T1000 (cell line): ENCODE data around the gene KLHL29.

Experiments used
- DNase-seq: peaks from one replicate; lab custom pipeline; 2025; ENCODE audit warnings: mixed read lengths; lab: John Stamatoyannopoulos, UW

Gene KLHL29

DNA sequence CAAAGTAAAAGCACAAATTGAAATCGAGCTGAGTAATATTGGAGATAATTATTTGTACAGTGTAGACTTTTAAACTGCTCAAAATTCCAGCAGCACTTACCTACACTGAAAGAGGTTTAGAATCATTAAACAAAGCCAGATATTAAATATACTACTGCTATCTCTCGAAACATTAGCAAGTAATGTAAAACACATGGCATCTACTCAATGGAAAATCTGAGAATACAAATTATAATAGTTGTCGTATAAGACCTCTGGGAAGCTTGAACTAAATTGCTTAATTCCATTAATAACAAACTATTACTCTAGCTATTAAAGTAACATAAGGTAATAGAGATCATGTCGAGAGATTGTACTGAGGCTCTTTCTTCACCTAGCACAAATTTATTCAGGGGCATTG, 108.9 kb downstream of the KLHL29 start:
- DNase-seq = no peak

- no peak for DNase-seq
Observed at GRCh38 chr2:23494286-23494685, 109.3 kb downstream of the KLHL29 start.

- no peak for DNase-seq
Observed at GRCh38 chr2:23495661-23496114, 110.7 kb downstream of the KLHL29 start.

DNA sequence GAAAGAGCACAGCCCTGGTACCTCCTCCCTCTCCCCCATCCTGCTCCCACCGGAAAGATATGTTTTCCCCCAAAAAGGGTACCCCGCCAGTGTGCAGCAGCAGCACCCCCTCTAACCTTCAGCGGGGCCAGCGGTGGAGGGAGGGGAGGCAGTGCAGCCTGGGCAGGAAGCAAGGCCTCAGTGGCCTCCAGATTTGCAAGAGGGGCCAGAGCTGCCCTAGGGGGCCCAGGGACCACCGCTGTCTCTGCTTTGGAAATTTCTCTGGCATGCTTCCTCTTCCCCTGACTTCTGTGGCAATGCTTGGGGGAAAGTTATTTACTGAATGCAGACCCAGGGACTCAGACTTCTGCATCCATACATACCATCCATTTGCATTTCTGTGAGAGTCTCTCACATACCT, 111.5 kb downstream of the KLHL29 start:
- no peak for DNase-seq

- DNase-seq = peak; percentile 33
Observed at GRCh38 chr2:23497063-23497462, 112.1 kb downstream of the KLHL29 start.

DNA sequence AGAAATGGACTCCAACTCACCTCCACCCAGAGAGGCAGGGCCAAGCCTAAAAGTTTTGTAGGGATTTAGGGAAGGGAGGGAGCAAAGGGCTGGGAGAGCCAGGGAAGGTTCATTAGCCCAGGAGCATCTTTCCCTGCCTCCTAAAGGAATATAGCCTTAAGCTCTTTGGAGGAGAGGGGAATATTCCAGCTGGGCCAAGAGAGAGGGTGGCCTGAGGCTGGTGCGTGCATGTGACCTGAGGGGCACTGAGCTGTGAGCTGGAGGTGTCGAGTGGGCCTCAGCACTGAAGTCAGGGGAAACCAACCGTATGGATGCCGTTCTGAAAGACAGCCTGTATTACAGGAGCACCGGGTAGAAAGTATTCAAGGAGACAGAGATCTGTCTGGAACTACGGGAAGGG, 112.6 kb downstream of the KLHL29 start:
- no peak for DNase-seq

DNA sequence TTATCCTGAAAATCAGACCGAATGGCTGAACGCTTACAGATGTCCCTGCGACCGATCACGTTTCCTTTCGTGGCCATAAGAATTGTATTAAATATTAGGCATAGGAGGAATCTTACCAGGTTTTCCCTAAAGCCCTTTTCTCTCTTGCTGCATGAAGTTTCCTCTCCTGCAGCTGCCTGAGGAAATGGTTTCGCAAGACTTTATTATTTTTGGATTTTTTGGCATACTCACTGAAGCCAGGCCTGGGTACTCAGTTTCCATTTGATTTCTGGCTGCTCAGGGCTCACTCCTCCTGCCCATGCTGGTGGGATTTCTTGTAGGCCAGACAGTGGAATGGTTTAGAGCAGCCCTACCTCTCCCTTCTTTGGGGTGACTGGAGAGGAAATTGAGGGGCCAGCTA, 114.0 kb downstream of the KLHL29 start:
- DNase-seq = no peak

DNA sequence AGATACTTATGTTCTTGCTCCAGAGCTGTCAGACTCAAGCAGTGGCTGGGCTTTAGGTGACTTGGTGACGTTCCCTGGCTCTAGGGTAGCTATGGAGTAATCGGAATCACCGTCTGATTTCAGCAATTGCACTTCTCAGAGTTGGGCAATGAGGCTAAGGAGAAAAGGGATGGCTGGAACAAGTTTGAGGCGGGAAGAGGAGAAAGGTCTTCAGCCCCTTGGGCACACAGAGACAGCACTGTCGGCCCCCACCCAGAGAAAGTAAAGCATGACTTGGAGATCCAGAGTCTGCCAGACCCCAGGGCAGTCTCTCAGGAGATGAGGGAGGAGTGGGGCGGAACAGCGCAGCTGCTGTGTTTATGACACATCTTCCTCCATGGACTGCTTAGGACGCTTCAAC, 114.5 kb downstream of the KLHL29 start:
- DNase-seq = no peak

DNA sequence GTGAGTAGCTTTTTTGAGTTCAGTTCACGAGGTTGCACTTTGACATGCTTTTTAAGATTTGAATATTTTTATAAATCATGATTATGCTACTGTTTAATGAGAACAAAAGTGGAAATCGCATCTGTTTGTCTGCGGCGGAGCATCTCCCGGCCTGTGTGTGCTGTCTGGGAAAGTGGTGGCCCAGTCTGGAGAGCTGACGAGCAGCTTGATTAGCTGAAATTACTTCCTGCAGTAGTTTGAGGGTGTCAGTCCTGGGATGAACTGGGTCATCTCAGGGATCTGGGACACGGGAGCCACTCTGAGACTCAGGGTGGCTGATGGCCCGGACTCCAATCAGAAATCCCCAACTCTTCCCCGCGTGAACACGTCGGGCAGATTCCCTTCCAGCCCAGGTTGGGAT, 115.9 kb downstream of the KLHL29 start:
- DNase-seq = no peak

DNA sequence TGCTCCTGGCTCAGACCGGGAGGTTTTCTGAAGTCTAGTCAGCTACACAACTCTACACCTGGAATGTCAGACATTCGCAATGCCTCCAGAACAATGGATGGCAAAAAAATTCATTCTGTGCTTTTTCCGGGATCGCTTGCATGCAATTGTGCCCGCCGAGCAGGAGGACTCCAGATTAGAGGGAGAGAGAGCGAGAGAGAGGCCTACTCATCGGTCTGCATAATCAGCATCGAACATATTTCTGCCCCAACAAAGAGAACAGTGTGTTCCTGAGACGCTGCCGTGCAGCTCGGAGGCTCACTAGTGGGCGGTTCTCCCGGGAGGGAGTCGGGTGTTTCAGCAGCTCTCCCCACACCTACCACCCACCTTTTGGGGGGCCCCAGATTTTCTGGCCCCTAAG, 117.1 kb downstream of the KLHL29 start:
- DNase-seq = no peak

GRCh38 chr2:23503097-23503496, 118.1 kb downstream of the KLHL29 start:
- no peak for DNase-seq

- DNase-seq = no peak
Observed at GRCh38 chr2:23503682-23504081, 118.7 kb downstream of the KLHL29 start.

GRCh38 chr2:23504591-23504990, 119.6 kb downstream of the KLHL29 start:
- DNase-seq = no peak

GRCh38 chr2:23505218-23505983, 120.4 kb downstream of the KLHL29 start:
- DNase-seq = no peak

DNA sequence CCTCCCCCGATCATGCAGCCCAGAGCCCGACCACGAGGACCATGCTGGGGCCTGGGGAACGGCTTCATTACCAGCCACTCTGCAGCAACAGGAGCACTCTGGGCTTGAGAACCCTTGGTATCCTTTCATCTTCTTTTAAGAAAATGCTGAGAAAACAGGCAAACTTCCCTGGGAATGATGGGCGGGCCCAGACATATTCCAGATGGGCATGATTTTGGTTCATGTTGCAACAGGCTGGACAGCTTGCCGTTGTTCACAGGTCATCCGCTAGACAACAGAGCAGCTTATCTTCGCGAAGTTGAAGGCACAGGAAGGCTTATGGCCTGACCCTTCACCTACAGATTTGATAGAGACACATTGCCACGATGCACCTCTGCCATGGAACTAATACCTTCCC, 121.0 kb downstream of the KLHL29 start:
- DNase-seq = no peak

DNA sequence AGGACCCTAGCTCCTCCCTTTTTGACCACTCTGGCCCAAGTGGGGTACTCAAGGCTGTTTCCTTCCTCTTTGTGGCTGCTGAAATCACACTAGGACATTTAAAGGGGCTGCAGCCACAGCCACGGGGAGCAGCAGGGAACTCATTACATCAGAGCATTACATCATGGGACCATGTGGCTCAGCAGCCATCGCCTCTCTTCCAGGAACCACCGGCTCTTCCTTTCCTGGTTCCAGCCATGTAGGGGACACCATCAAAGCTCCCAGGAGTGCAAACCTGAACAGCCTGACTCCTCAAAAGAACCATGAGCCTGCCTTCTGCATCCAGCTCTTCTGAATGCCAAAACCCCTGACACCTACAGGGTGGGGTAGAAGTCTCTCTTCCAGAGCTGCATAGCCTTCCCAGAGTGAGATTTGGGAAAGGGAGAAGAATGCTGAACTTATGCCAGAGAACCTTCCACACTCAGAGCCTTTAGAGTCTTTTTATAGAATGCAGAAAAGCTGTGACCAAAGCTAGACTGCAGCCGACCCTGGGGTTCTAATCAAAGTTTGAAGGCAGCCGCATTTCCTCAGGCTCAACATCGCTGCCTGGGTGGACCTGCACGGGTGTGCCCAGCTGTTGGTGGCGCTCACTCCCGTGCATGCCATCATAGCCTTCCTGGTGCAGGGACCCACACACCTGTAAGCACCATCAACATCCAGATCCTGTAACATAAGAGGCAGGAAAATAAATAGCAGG, 121.7 kb downstream of the KLHL29 start:
- DNase-seq = no peak

- DNase-seq = no peak
Observed at GRCh38 chr2:23507267-23508065, 122.5 kb downstream of the KLHL29 start.

DNA sequence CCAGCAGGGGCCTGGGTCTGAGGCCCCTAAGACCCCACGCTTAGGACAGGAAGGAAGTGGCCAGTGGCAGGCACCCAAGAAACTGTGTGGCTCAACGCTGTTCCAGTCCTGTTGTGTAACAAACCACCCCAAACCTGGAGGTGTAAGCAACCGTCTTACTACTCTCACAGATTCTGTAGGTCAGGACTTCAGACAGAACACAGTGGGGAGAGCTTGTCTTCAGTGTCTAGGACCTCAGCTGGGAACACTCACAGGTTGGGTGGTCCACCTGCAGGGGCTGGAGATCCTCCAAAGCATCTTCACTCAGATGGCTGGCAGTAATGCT, 123.0 kb downstream of the KLHL29 start:
- no peak for DNase-seq

DNA sequence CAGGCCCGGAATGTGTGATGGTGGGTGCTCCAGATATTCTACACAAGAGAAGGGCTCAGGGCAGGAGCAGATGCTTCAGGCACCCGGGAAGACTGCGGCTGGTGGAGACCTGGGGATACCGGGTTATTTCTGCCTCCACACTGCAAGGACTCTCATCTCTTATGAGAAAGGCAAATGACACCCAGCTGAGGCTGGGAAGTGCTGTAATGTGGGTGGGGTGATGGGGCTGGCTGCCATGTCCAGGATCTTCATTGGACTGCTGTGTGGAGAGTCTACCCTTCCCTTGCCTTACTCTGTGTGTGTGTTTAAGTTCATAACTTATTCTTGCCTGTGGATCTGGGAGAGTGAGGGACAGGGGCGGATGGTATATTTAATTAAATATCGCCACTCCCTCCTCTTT, 124.1 kb downstream of the KLHL29 start:
- DNase-seq = no peak

DNA sequence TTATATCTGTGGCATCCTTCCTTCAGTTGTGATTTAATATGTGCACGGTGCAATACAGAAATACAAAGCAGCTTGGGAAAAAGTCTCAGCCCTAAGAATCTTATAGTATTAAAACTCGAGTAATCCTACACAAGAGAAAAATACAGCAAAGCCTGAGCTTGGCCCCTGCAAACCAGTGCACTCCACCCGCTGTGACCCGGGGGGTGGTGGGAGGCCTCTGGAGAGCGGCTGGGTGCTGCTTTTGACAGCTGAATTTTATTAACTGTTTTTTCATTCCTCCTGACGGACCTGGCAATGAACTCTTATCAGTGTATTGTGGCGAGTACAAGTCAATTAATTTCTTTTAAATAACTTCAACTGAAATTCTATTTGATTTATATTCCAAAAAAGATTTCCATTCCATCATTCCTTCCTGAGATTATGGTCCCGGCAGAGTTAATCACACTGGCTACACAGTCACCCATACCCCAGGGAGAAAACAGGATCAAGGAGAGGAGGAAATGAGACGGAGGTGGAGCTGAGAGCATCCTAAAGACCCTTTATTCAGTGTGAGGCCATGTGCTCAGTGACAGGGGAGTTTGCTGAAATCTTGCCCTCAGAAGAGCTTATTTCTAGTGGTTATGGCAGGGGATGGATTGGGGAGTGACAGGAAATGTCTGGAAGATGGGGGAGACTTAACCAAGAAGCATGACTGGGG, 124.8 kb downstream of the KLHL29 start:
- no peak for DNase-seq

DNA sequence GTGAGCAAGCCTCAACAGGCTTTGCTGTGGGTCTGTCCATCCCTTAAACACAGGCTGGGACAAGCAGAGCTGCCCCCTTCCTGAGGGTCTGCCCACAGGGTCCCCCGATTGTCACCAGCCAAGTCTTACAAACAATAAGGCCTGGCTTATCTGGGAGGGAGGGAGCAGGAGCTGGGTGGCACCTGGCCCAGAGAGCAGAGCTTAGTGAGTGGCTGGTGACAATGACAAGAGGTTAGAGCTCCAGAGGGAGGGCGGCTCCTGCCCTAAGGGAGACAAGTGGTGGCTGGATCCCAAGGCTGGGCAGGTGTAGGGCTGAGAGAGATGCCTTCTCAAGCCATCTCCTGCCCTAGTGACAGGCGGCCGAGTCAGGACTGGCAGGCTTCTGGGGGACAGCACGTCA, 125.5 kb downstream of the KLHL29 start:
- no peak for DNase-seq

DNA sequence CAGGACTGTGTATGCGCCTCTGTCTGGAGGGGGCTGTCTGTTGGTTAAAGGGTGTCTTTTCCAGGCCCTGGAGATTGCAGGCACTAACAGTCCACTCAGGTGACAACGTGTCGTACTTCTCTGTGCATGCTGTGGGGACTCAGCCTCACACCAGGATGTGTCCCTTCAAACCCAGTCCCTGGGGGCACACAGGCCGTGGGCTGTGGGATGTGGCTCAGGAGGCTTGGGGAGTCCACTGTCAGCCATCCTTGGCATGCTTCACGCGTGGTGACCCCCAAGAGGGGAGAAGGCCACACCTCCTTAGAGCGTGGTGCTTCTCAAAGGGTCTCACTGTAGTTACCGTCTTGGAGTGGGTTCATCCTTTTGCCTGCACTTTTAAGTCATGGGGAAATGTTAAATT, 127.8 kb downstream of the KLHL29 start:
- DNase-seq = no peak
